Measurements from ENCODE around the gene CAPZA2.
"Not testable (repeated sequence)": the region's sequence is repeated elsewhere in the genome, so short reads cannot be mapped to it uniquely, and the experiment has no call there.

The CAPZA2 gene

DNA sequence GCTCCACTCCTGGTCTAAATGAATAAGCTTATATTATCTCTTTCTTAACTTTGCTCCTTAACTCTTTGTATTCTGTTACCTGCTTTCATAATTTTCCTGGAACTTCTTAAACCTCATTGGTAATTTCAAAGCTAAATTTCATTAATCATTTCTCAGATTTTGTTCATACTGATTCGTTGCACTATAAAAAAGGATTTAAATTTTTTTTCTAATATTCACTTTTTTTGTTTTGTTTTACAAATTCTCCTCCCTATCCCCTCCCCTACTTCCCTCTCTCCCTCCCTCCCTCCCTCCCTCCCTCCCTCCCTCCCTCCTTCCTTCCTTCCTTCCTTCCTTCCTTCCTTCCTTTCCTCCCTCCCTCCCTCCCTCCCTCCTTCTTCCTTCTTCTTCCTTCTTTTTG is 105.6 kb downstream of the CAPZA2 start:
- Histone ChIP-seq H3K4me1 (peaks cover 0 to 17% (median 3%) of the 10 kb centered on the region in 4 donors), H3K27me3 (no peaks in the 10 kb centered on the region), H3K36me3 (peaks cover 0 to under 1% (median 0%) of the 10 kb centered on the region in 3 donors), H3K9me3 (no peaks in the 10 kb centered on the region), H3K27ac (no peak overlapping the region), H3K4me3 (no peak overlapping the region)
- DNase-seq, result no peak
- TF ChIP-seq, protein P1, sequence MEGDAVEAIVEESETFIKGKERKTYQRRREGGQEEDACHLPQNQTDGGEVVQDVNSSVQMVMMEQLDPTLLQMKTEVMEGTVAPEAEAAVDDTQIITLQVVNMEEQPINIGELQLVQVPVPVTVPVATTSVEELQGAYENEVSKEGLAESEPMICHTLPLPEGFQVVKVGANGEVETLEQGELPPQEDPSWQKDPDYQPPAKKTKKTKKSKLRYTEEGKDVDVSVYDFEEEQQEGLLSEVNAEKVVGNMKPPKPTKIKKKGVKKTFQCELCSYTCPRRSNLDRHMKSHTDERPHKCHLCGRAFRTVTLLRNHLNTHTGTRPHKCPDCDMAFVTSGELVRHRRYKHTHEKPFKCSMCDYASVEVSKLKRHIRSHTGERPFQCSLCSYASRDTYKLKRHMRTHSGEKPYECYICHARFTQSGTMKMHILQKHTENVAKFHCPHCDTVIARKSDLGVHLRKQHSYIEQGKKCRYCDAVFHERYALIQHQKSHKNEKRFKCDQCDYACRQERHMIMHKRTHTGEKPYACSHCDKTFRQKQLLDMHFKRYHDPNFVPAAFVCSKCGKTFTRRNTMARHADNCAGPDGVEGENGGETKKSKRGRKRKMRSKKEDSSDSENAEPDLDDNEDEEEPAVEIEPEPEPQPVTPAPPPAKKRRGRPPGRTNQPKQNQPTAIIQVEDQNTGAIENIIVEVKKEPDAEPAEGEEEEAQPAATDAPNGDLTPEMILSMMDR (IDR thresholded peaks at IDR 0.05), result no peak
- intact Hi-C loops (cut with DNase I; ENCODE audit: low total_unique reads), result no loop called here

DNA sequence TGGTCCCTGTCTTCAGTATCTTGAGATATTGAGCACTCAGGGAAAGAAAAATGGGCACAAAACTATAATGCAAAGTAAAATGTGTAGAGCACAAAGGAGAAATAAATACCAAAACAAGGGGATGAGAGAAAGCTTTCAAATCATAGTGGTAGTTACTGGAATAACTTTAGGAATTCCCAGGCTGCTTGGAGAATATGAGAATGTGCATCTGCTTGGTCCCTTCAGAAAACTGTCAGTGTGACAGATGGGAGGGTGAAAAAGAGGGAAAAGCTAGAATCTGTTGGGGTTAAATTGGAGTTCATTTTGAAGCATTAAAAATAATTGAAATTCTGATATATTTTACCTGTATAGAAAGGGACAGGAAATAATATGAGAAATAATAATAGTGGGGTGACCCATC is 106.2 kb downstream of the CAPZA2 start:
- intact Hi-C loops (cut with DNase I; ENCODE audit: low total_unique reads), result no loop called here

DNA sequence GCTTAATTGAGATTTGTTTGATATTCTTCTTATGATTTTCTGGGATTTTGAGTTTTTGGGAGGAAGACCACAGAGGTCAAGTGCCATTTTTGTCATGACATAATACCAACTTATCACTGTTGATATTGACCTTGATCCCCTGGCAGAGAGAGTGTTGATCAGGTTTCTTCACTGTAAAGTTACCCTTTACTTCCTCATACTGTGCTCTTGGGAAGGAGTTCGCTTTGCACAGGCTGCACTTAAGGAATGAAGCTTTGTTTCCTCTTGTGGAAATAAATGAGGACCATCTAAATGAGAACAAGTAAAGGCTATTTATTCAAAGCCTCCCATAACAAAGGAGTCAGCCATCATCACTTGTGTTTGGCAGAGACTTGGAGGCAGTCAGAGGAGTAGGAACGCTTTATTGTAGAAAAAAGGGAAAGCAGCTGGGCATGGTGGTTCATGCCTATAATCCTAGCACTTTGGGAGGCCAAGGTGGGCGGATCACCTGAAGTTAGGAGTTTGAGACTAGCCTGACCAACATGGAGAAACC is 107.0 kb downstream of the CAPZA2 start:
- no peak for DNase-seq
- Histone ChIP-seq H3K36me3 (peaks cover 0 to 4% (median 0%) of the 10 kb centered on the region in 3 donors), H3K27me3 (no peaks in the 10 kb centered on the region), H3K4me3 (no peak overlapping the region), H3K27ac (no peak overlapping the region), H3K9me3 (no peaks in the 10 kb centered on the region), H3K4me1 (peaks cover 0 to 6% (median 2%) of the 10 kb centered on the region in 4 donors)
- intact Hi-C loops (cut with DNase I; ENCODE audit: low total_unique reads), result no loop called here
- TF ChIP-seq, protein P1 (IDR thresholded peaks at IDR 0.05), result no peak

More for the DNA sequence above, 106.2 kb downstream of the CAPZA2 start:
- H3K27ac ChIP-seq, result no peak overlapping the region
- no peaks in the 10 kb centered on the region for H3K27me3 ChIP-seq
- no peaks in the 10 kb centered on the region for H3K9me3 ChIP-seq
- peaks cover 0 to 4% (median 0%) of the 10 kb centered on the region in 3 donors for H3K36me3 ChIP-seq
- H3K4me3 ChIP-seq, result no peak overlapping the region
- TF ChIP-seq, protein P1 (IDR thresholded peaks at IDR 0.05), result no peak
- no peak for DNase-seq
- H3K4me1 ChIP-seq, result peaks cover 0 to 11% (median 3%) of the 10 kb centered on the region in 4 donors

DNA sequence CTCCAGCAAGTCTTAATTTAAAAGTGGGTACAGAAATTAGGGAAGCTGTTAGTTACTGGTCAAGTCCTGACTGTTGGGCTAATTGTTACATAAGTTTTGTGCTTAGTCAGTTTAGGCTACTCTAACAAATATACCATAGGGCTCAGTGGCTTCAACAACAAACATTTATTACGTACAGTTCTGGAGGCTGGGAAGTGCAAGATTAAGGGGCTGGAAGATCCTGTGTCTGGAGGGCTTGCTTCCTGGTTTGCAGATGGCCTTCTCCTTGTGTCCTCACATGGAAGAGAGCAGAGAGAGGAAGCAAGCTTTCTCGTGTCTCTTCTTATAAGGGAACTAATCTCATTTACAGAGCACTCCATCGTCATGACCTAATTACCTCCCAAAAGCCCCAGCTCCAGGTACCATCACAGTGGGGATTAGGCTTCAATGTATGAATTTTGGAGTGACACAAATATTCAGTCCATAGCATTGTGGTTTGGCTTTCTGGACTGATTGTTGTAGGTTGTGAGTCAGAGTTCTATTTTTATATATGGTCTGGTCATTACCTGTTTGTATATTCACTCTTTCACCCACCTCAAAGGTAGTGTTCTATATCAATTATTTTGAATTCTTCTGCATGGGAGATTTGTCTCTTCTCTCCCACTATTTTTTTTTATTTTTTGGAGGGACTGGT is 108.0 kb downstream of the CAPZA2 start:
- Histone ChIP-seq H3K9me3 (no peaks in the 10 kb centered on the region), H3K36me3 (peaks cover 0 to 4% (median 0%) of the 10 kb centered on the region in 3 donors), H3K4me1 (peaks cover 0 to 4% (median 2%) of the 10 kb centered on the region in 4 donors), H3K27ac (no peak overlapping the region), H3K27me3 (no peaks in the 10 kb centered on the region), H3K4me3 (no peak overlapping the region)
- TF ChIP-seq, protein P1 (IDR thresholded peaks at IDR 0.05), result no peak
- no peak for DNase-seq
- intact Hi-C loops (cut with DNase I; ENCODE audit: low total_unique reads), result no loop called here

DNA sequence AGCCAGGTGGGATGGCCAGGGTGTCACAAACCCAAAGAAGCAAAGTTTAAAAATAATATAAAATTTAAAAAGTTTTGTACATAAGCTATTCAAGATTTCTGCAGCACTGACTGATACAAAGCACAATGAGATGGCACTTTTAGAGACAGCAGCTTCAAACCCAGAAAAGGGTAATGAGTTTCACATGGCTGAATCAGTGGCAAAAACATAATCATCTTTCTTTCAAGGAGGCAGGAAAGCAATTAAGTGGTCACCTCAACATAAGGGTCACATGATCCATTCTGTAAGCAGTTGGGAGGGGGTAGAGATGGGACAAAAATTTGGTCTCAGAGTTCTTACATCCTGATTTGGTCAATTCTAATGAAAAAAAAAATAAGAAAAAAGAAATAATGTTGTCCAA is 108.8 kb downstream of the CAPZA2 start:
- H3K4me1 ChIP-seq; intact Hi-C loops (cut with DNase I; ENCODE audit: low total_unique reads); H3K9me3 ChIP-seq: not testable (repeated sequence)

More for the DNA sequence above, 108.8 kb downstream of the CAPZA2 start:
- H3K36me3 ChIP-seq, H3K27me3 ChIP-seq, H3K27ac ChIP-seq, H3K4me3 ChIP-seq, DNase-seq: not testable (repeated sequence)
